Heart left ventricle (tissue), 13 donors: ENCODE results near the gene TMEM145.

Source experiments
- POLR2A ChIP-seq, 2 donors: fragments of 450-650 bp; IDR thresholded peaks; one replicate each; pipeline ENCODE4 v1.6.1; 2017; ENCODE audit warnings: antibody characterized with exemption in 2 of 2, mild to moderate bottlenecking in 2 of 2, moderate library complexity in 2 of 2
- TF ChIP-seq, protein P1 (sequence below), 12 donors: fragments of 200-600 bp; sonication (generic) in 4 of 12; IDR thresholded peaks; one replicate each; pipeline versions ENCODE4 v1.5.0 to v1.8.0; 2018 to 2022; ENCODE audit warnings: antibody characterized with exemption in 12 of 12, mild to moderate bottlenecking in 5 of 12
- donor health status: ischemic (EF 13 %, LVEDD 7.1; RV severe dilation, severe dysfunction).
- donor health status: DM: no; HTN: yes; CAD: no.
- donor health status: DM: no; HTN: no; CAD: no.
- donor health status: ischemic (EF 25% LVEDD 6.9; RV normal size, moderate dysfunction).
- donor health status: ischemic (EF 25% LVEDD 5.7; RV mildly dilated, moderate dysfunction).
- donor health status: ischemic (EF 35%, LVEDD 5.7; RV mildly dilated, moderate dysfunction).
- donor health status: nonischemic (EF 11% LVEDD 7.7; RV severe dilation, severe dysfunction).
- donor health status: DM: yes; HTN: yes; CAD: no.
- donor health status: PGD.
- donor health status: ischemic (EF 29% LVEDD 5.4; RV normal size, mild dysfunction).
- donor health status: nonischemic (EF 23%, LVEDD 6.1; RV moderate dilation, normal function).

DNA sequence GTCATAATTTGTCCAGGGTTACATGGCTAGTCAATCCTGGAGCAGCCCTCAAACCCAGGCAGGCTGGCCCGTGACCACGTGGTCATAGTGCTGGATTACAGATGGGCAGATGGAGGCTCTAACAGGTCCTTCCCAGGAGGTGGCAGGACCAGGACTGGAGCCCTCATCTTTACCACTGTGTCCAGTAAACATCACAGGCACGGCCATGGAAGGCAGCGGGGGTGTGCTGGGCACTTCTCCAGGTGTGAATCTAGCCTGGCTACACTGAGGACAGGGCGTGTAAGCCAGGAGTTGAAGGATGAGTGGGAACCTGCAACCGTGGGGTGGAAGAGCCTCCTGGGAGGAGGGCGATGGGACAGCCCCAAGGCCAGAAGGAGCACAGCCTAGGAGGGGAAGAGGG is 38.0 kb upstream of the TMEM145 start:
- TF ChIP-seq, protein P1, sequence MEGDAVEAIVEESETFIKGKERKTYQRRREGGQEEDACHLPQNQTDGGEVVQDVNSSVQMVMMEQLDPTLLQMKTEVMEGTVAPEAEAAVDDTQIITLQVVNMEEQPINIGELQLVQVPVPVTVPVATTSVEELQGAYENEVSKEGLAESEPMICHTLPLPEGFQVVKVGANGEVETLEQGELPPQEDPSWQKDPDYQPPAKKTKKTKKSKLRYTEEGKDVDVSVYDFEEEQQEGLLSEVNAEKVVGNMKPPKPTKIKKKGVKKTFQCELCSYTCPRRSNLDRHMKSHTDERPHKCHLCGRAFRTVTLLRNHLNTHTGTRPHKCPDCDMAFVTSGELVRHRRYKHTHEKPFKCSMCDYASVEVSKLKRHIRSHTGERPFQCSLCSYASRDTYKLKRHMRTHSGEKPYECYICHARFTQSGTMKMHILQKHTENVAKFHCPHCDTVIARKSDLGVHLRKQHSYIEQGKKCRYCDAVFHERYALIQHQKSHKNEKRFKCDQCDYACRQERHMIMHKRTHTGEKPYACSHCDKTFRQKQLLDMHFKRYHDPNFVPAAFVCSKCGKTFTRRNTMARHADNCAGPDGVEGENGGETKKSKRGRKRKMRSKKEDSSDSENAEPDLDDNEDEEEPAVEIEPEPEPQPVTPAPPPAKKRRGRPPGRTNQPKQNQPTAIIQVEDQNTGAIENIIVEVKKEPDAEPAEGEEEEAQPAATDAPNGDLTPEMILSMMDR (IDR thresholded peaks at IDR 0.05): no peak
- no peak for TF ChIP-seq POLR2A (IDR thresholded peaks at IDR 0.05)
